HG03457 (cell line): ENCODE results near the gene C12orf42.

ENCODE experiments used
- ATAC-seq: cut with Tn5 transposase; IDR thresholded peaks from one replicate; pipeline ENCODE4 v1.9.1; 2021; ENCODE audit warnings: moderate number of reproducible peaks; ENCODE audit not compliant: unreplicated experiment

The C12orf42 gene

GRCh38 chr12:103273645-103274044, 222.1 kb downstream of the C12orf42 start:
- no peak for ATAC-seq

GRCh38 chr12:103272949-103273348, 222.8 kb downstream of the C12orf42 start:
- ATAC-seq, result no peak

- no peak for ATAC-seq
Measured at GRCh38 chr12:103269946-103270345, 225.8 kb downstream of the C12orf42 start.

GRCh38 chr12:103268831-103269514, 226.8 kb downstream of the C12orf42 start:
- ATAC-seq, result no peak

GRCh38 chr12:103257763-103258162, 238.0 kb downstream of the C12orf42 start:
- ATAC-seq, result no peak
